ENCODE measurements around the gene NPHP4. TPM values are rescaled to one million over a fixed set of nuclear protein-coding genes. Genes with fewer than 3 reads are reported as not detected.

NPHP4 gene
- total and polyA plus RNA-seq, 12 donors = 2.7 to 13.2 (median 7.3) TPM

DNA sequence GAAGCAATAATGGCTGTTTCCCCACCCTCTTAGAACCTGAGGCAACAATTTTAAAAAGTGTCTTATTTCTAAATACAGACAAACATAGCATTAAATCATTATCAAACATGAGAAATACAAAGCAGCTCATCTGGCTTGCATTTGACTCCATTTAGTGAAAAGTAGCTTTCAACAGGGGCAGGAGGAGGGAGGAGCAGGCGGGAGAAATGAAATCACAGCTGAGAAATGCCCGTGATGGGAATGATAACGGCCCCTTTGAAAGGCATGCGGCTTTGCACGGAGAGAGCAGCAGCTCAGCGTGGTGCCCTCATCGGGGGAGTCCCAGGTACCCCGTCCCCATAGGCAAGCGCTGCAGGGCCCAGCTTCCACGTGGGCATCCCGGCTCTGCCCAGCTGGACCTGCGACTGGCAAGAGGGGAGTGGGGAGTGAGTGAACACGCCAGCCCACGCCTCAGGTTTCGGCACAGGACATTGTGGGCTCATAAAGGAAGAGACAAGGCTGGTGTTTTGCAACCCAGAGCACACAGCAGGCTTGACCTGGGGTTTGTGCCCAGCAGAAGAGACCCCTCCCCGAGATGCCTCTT, 134.6 kb downstream of the NPHP4 start:
- H3K27me3 ChIP-seq = no peaks in the 10 kb centered on the region
- no peaks in the 10 kb centered on the region for H3K9me3 ChIP-seq (replicated peaks in 1 of 3)
- no peaks in the 10 kb centered on the region for H3K4me1 ChIP-seq (replicated peaks in 1 of 2)
- no peak overlapping the region for H3K27ac ChIP-seq
- intact Hi-C loops (cut with DNase I) = no loop called here
- TF ChIP-seq, protein P1, sequence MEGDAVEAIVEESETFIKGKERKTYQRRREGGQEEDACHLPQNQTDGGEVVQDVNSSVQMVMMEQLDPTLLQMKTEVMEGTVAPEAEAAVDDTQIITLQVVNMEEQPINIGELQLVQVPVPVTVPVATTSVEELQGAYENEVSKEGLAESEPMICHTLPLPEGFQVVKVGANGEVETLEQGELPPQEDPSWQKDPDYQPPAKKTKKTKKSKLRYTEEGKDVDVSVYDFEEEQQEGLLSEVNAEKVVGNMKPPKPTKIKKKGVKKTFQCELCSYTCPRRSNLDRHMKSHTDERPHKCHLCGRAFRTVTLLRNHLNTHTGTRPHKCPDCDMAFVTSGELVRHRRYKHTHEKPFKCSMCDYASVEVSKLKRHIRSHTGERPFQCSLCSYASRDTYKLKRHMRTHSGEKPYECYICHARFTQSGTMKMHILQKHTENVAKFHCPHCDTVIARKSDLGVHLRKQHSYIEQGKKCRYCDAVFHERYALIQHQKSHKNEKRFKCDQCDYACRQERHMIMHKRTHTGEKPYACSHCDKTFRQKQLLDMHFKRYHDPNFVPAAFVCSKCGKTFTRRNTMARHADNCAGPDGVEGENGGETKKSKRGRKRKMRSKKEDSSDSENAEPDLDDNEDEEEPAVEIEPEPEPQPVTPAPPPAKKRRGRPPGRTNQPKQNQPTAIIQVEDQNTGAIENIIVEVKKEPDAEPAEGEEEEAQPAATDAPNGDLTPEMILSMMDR (IDR thresholded peaks at IDR 0.05) = no peak
- no peak for TF ChIP-seq POLR2A (IDR thresholded peaks at IDR 0.05)
- H3K4me3 ChIP-seq = no peak overlapping the region
- no peaks in the 10 kb centered on the region for H3K36me3 ChIP-seq (replicated peaks in 1 of 2)
- WGBS, 4 donors = 58 to 87% (median 79%) methylated on average over 13 to 16 of the region's 16 CpGs
- no peak for DNase-seq

DNA sequence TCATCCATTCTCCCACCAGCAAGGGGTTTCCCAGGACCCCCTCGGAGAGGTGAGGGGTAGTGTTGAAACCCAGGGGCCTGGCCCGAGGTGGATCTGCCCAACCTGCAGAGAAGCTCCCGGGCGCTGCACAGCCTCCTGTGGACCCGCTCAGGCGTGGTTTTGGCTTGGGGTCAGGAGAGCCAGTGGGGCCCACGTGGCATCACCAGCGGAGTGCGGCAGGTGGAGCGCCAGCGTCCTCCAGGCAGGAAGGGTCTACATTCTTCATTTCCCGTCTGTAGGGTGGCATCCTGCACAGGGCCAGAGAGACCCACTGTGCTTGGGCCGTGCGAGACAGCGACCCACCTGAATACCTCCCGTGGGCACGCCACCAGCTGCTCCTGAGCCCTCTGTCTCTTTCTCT, 135.2 kb downstream of the NPHP4 start:
- Histone ChIP-seq H3K9me3 (replicated peaks in 1 of 3) (no peaks in the 10 kb centered on the region), H3K36me3 (replicated peaks in 1 of 2) (no peaks in the 10 kb centered on the region), H3K27me3 (no peaks in the 10 kb centered on the region), H3K4me3 (no peak overlapping the region), H3K4me1 (replicated peaks in 1 of 2) (no peaks in the 10 kb centered on the region), H3K27ac (no peak overlapping the region)
- 92 to 99% (median 97%) methylated on average over 11 to 17 of the region's 17 CpGs for WGBS, 4 donors
- intact Hi-C loops (cut with DNase I) = no loop called here
- TF ChIP-seq, protein P1 (IDR thresholded peaks at IDR 0.05) = no peak
- no peak for TF ChIP-seq POLR2A (IDR thresholded peaks at IDR 0.05)
- DNase-seq = no peak

DNA sequence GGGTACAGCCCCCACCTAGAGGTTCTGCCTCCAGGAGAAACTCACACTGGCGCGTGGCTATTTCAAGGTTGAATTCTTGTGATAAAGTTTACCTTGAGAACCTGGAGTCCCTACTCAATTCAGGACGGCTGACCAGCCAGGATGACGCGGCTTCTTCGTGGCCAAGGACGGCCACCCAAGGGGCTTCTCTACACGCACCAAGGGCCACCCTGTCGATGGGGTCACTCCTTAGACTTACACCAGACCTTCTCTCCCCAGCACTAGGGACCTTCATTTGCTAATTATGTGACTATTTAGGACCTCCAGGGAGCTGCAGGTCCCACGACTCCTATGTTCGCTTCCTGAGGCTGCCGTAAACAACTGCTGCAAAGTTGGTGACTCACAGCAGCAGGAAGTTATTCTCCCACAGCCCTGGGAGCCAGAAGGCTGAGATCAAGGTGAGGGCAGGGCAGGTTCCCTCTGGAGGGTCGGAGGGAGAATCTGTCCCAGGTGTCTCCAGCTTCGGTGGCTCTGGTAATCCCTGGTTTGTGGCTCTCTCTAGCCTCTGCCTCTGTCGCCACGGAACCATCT, 135.9 kb downstream of the NPHP4 start:
- intact Hi-C loops (cut with DNase I) = no loop called here
- Histone ChIP-seq H3K4me3 (peak overlapping the region in 1 of 4 donors; percentile 27), H3K9me3 (replicated peaks in 1 of 3) (no peaks in the 10 kb centered on the region), H3K27ac (no peak overlapping the region), H3K27me3 (no peaks in the 10 kb centered on the region), H3K36me3 (replicated peaks in 1 of 2) (no peaks in the 10 kb centered on the region), H3K4me1 (replicated peaks in 1 of 2) (no peaks in the 10 kb centered on the region)
- WGBS, 4 donors = 43 to 63% (median 54%) methylated on average over 13 to 16 of the region's 16 CpGs
- DNase-seq = peak in 5 of 7 donors; percentile 26 to 42 (median 30)
- TF ChIP-seq, protein P1 (IDR thresholded peaks at IDR 0.05) = no peak
- no peak for TF ChIP-seq POLR2A (IDR thresholded peaks at IDR 0.05)

DNA sequence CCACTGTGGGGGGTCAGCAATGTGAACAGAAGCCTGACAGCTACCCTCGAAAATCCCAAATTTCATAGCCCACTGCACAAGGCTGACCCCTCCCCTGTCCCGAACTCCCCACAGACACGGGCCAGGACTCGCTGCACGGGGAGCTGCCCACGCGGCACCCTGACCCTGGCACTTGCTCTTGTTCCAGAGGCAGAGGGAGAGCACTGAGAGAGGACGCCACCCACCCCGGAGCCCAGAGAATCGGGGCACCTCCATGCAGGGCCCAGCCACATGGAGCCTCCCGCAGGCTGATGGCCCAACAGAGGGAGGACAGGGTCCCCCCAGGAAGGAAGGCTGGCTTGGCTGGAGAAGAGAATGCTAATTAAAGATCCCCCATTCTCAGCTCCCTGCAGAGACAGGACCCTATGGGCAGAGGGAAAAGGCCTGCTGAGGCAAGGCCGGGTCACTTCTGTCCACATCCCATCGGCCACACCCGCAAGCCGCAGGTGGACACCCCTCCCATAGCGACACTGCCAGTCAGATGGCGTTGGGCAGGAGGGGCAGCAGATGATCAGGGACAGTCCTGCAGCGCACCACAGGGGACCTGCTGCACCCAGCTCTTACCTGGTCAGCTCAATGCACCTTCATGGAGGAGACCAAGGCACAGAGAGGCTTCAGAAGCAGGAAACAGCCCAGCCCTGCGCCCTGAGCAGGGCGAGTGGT, 136.9 kb downstream of the NPHP4 start:
- 71 to 93% (median 88%) methylated on average over 1 to 20 of the region's 20 CpGs for WGBS, 4 donors

More for the DNA sequence above, 136.9 kb downstream of the NPHP4 start:
- Histone ChIP-seq H3K27ac (no peak overlapping the region), H3K9me3 (replicated peaks in 1 of 3) (no peaks in the 10 kb centered on the region), H3K4me1 (replicated peaks in 1 of 2) (no peaks in the 10 kb centered on the region), H3K27me3 (no peaks in the 10 kb centered on the region), H3K4me3 (no peak overlapping the region), H3K36me3 (replicated peaks in 1 of 2) (no peaks in the 10 kb centered on the region)
- intact Hi-C loops (cut with DNase I) = no loop called here
- TF ChIP-seq POLR2A (IDR thresholded peaks at IDR 0.05) = no peak
- TF ChIP-seq, protein P1 (IDR thresholded peaks at IDR 0.05) = no peak
- no peak for DNase-seq
